SKM-1 treated with dmso at 0.1 percent for 144 hours (cell line): Measurements from ENCODE around the gene IL26.

Source experiments
- DNase-seq: peaks from one replicate; lab custom pipeline; 2025; ENCODE audit not compliant: unreplicated experiment; lab: John Stamatoyannopoulos, UW

The IL26 gene

DNA sequence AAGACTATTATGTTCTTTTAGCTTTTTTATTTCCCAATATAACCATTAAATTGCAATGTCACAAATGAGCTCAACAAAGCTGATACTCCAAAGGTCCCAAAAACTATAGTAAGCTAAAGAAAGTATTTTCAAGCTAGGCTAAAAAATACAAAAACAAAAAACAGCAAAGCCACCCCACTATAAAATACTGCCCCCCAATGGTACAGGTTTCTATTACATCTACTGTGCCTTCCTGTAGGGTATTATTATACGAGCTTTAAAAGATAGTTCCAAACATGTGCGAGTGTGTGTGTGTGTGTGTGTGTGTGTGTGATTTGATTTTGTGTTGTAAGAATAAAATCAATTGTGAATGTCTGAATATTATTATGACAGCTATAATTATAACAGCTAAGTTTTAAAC, 67.2 kb downstream of the IL26 start:
- DNase-seq: no peak

DNA sequence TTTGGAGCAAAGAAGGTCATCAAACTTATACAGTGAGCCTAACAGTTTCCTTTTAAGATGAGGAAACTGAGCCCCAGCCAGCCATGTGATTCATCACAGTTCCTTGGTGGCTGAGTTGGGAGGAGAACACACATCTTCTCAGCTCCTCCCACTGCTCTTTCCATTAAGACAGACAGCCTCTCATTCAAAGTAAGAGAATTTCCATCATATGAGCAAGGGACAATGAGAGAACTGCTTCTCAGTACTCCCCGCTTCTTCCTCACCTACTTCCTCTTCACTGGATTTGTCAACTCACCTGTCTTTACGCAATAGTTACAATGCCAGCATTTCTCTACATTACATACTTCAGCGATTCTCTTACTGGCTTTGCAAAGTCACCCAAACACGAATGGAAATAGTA, 68.2 kb downstream of the IL26 start:
- no peak for DNase-seq

DNA sequence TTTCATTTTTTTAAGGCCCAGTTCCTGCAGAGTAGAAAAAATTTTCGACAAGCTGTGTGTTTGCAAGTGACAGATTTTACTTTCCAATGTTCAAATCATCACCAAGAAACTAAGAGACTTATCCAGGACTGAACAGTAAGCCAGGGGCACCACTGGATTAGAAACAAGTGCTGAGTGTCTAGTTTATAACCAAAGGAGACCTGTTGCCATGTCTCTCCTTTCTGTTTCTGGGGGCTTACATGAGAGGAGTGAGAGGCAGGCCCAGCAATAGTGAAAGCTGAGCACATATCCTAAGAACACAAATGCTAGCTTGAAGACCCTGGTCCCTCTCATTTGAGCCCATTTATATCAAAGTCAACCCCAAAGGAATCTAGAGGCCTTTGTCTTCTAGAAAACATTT, 69.0 kb downstream of the IL26 start:
- no peak for DNase-seq

- no peak for DNase-seq
Measured at GRCh38 chr12:68154779-68155178, 70.8 kb downstream of the IL26 start.
